ENCODE data around the gene ALDH1A3. TPM values are rescaled to one million over a fixed set of nuclear protein-coding genes. Genes with fewer than 3 reads are reported as not detected.

The ALDH1A3 gene
- total RNA-seq, 2 experiments from 2014 or later = not detected

- Mint-ChIP-seq H3K4me3 (no peak overlapping the region), H3K27me3 (peaks cover 16% of the 10 kb centered on the region), H3K36me3 (ENCODE audit: low read depth) (no peaks in the 10 kb centered on the region), H3K4me1 (no peaks in the 10 kb centered on the region), H3K27ac (no peak overlapping the region), H3K9me3 (no peaks in the 10 kb centered on the region)
- ChIA-PET CTCF (interaction anchor here (1.0 to 1.4 kb wide), 2 partner anchors 24 to 112 kb away, joined by 3 to 4 read pairs; no protein-coding TSS in a partner anchor), POLR2A (no interaction called here)
- DNase-seq = no peak
These were observed 16.1 kb downstream of the ALDH1A3 start for GRCh38 chr15:100895721-100896120.

- CTCF ChIA-PET = interaction anchor here (1.1 kb wide), 1 partner anchor 12 kb away, joined by 3 read pairs; no protein-coding TSS in a partner anchor
- DNase-seq = no peak
- no peaks in the 10 kb centered on the region for H3K36me3 Mint-ChIP-seq (ENCODE audit: low read depth)
- no peak overlapping the region for H3K27ac Mint-ChIP-seq
- H3K27me3 Mint-ChIP-seq = peaks cover 7% of the 10 kb centered on the region
- POLR2A ChIA-PET = no interaction called here
- H3K9me3 Mint-ChIP-seq = no peaks in the 10 kb centered on the region
- H3K4me3 Mint-ChIP-seq = no peak overlapping the region
- no peaks in the 10 kb centered on the region for H3K4me1 Mint-ChIP-seq
These were observed 17.9 kb downstream of the ALDH1A3 start for GRCh38 chr15:100897221-100898151.

GRCh38 chr15:100898152-100898490 lies 18.5 kb downstream of the ALDH1A3 start:
- ChIA-PET POLR2A (no interaction called here), CTCF (interaction anchor here (1.6 kb wide), 1 partner anchor 20 kb away, joined by 3 read pairs; no protein-coding TSS in a partner anchor)
- no peak for DNase-seq
- H3K4me3 Mint-ChIP-seq = no peak overlapping the region
- no peaks in the 10 kb centered on the region for H3K4me1 Mint-ChIP-seq
- H3K9me3 Mint-ChIP-seq = no peaks in the 10 kb centered on the region
- peaks cover 3% of the 10 kb centered on the region for H3K27me3 Mint-ChIP-seq
- H3K27ac Mint-ChIP-seq = no peak overlapping the region
- no peaks in the 10 kb centered on the region for H3K36me3 Mint-ChIP-seq (ENCODE audit: low read depth)

DNA sequence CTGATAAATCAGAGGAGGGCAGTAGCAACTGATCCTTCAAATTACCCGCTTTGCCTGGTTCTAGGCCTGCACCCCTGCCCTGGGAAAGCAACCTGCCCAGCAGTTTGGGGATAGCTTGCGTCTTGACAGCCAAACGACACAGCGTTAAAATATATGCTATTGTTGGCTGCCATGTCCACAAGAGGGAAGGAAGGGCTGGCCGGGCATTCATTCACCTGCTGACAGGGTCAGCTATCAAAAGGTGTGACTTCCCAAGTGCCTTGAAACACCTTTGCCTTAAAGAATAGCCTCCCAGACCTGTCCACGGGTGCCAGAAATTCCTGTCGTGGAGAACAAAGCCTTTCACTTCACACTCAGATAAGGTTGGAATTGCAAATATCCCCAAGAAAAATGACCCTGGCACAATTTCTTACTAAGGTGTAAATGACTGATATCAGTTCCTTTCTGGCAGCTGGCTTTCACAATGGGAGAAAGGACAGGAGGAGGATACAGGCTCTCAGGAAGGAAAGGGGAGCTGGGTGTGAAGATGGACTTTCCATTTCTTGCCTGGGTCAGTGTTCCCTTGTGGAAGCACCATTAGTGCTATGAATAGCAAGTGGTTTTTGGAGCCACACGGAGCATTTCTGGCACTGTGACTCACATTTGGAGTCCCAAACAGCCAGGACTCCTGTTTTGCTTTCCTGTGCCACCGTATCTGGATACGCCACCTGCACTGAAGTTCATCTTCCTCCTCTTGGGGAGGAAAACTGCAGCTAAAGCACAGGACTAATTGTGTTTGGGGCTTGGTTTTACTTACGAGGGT lies 19.2 kb downstream of the ALDH1A3 start:
- POLR2A ChIA-PET = no interaction called here

GRCh38 chr15:100899601-100900000 lies 20.0 kb downstream of the ALDH1A3 start:
- H3K36me3 Mint-ChIP-seq (ENCODE audit: low read depth) = no peaks in the 10 kb centered on the region
- no peak overlapping the region for H3K4me3 Mint-ChIP-seq
- H3K27me3 Mint-ChIP-seq = peaks cover 7% of the 10 kb centered on the region
- no peak overlapping the region for H3K27ac Mint-ChIP-seq
- DNase-seq = no peak
- ChIA-PET CTCF (interaction anchor here (1.6 kb wide), 1 partner anchor 18 kb away, joined by 3 read pairs; no protein-coding TSS in a partner anchor), POLR2A (no interaction called here)
- H3K4me1 Mint-ChIP-seq = no peaks in the 10 kb centered on the region
- no peaks in the 10 kb centered on the region for H3K9me3 Mint-ChIP-seq

More for the DNA sequence above, 19.2 kb downstream of the ALDH1A3 start:
- H3K27ac Mint-ChIP-seq = no peak overlapping the region
- CTCF ChIA-PET = interaction anchor here (1.6 kb wide), 1 partner anchor 19 kb away, joined by 3 read pairs; no protein-coding TSS in a partner anchor
- H3K9me3 Mint-ChIP-seq = no peaks in the 10 kb centered on the region
- H3K4me3 Mint-ChIP-seq = no peak overlapping the region
- no peak for DNase-seq
- no peaks in the 10 kb centered on the region for H3K4me1 Mint-ChIP-seq
- no peaks in the 10 kb centered on the region for H3K36me3 Mint-ChIP-seq (ENCODE audit: low read depth)
- H3K27me3 Mint-ChIP-seq = peaks cover 3% of the 10 kb centered on the region

DNA sequence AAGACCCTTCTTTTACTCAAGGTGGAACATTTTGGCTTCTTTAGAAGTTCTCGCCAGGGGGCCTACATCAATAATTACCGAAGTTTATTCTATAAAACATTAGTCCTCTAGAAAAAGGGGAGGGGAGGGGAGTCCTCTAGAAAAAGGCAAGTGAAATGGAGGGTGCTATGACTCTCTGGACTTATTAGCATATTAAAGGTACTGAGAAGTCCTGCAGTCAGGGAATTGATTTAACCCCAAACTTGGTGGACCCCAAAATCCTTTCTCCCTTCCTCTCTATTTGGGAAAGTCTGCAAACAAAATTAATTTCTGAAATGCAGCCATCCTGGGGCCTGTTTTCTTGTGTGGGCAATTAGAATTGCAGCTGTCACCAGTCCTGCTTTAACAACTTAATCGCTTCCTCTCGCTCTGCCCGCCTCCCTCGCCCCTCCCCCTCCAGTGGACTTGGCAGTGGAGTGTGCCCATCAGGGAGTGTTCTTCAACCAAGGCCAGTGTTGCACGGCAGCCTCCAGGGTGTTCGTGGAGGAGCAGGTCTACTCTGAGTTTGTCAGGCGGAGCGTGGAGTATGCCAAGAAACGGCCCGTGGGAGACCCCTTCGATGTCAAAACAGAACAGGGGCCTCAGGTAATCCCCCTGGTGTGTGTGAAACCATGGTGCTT lies 20.6 kb downstream of the ALDH1A3 start:
- H3K4me1 Mint-ChIP-seq = no peaks in the 10 kb centered on the region
- peaks cover 8% of the 10 kb centered on the region for H3K27me3 Mint-ChIP-seq
- POLR2A ChIA-PET = no interaction called here
- H3K36me3 Mint-ChIP-seq (ENCODE audit: low read depth) = no peaks in the 10 kb centered on the region
- CTCF ChIA-PET = no interaction called here
- H3K4me3 Mint-ChIP-seq = no peak overlapping the region
- no peak overlapping the region for H3K27ac Mint-ChIP-seq
- DNase-seq = no peak
- no peaks in the 10 kb centered on the region for H3K9me3 Mint-ChIP-seq

DNA sequence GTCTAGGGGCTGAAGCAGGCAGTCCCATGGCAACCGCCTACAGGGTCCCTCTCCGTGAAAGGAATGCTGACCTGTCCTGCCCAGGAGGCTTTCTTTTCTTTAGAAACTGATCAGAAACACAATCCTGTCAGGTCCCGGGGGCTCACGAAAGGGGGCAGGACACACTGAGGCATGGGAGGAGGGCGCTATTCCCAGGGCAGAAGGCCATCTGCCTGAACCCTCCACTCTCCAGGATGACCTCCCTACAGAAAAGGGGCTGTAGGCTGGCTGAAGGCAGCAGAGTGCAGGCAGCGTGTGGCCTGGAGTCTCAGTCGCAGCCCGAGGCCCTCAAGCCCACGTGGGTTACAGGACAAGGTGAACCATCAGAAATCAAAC lies 21.2 kb downstream of the ALDH1A3 start:
- H3K36me3 Mint-ChIP-seq (ENCODE audit: low read depth) = no peaks in the 10 kb centered on the region
- H3K27me3 Mint-ChIP-seq = peaks cover 11% of the 10 kb centered on the region
- no peak for DNase-seq
- no peak overlapping the region for H3K27ac Mint-ChIP-seq
- ChIA-PET CTCF (interaction anchor here (0.8 kb wide), 1 partner anchor 17 kb away, joined by 4 read pairs; no protein-coding TSS in a partner anchor), POLR2A (no interaction called here)
- H3K9me3 Mint-ChIP-seq = no peaks in the 10 kb centered on the region
- H3K4me3 Mint-ChIP-seq = no peak overlapping the region
- H3K4me1 Mint-ChIP-seq = no peaks in the 10 kb centered on the region

DNA sequence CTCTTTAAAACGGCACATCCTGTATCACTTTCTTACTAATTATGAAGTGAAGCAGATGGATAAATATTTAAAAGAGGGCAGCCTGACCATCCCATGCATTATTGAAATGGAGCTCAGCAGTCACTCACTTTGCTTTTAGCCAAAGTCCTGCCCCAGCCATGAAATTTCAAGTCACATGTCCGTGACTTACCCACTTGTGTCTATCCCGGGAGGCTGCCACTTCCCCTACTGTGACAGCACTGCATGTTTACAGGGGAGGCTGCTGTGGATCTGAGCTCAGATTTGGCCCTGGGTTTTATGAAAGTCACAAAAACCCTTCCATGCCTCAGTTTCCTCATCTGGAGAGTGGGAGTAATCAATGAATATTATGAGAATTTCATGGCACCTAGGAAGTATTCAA lies 21.7 kb downstream of the ALDH1A3 start:
- no peaks in the 10 kb centered on the region for H3K9me3 Mint-ChIP-seq
- no peaks in the 10 kb centered on the region for H3K4me1 Mint-ChIP-seq
- no peak for DNase-seq
- H3K36me3 Mint-ChIP-seq (ENCODE audit: low read depth) = no peaks in the 10 kb centered on the region
- no peak overlapping the region for H3K4me3 Mint-ChIP-seq
- POLR2A ChIA-PET = interaction anchor here (0.6 kb wide), 1 partner anchor 9 kb away, joined by 3 read pairs; no protein-coding TSS in a partner anchor
- peaks cover 11% of the 10 kb centered on the region for H3K27me3 Mint-ChIP-seq
- H3K27ac Mint-ChIP-seq = no peak overlapping the region
- CTCF ChIA-PET = interaction anchor here (0.8 kb wide), 1 partner anchor 16 kb away, joined by 4 read pairs; no protein-coding TSS in a partner anchor

- DNase-seq = no peak
- H3K36me3 Mint-ChIP-seq (ENCODE audit: low read depth) = no peaks in the 10 kb centered on the region
- peaks cover 11% of the 10 kb centered on the region for H3K27me3 Mint-ChIP-seq
- no peak overlapping the region for H3K4me3 Mint-ChIP-seq
- ChIA-PET CTCF (interaction anchor here (0.8 kb wide), 1 partner anchor 16 kb away, joined by 4 read pairs; no protein-coding TSS in a partner anchor), POLR2A (interaction anchor here (0.6 kb wide), 1 partner anchor 10 kb away, joined by 3 read pairs; no protein-coding TSS in a partner anchor)
- no peaks in the 10 kb centered on the region for H3K4me1 Mint-ChIP-seq
- H3K9me3 Mint-ChIP-seq = no peaks in the 10 kb centered on the region
- no peak overlapping the region for H3K27ac Mint-ChIP-seq
These were observed 22.2 kb downstream of the ALDH1A3 start for GRCh38 chr15:100901702-100902435.

DNA sequence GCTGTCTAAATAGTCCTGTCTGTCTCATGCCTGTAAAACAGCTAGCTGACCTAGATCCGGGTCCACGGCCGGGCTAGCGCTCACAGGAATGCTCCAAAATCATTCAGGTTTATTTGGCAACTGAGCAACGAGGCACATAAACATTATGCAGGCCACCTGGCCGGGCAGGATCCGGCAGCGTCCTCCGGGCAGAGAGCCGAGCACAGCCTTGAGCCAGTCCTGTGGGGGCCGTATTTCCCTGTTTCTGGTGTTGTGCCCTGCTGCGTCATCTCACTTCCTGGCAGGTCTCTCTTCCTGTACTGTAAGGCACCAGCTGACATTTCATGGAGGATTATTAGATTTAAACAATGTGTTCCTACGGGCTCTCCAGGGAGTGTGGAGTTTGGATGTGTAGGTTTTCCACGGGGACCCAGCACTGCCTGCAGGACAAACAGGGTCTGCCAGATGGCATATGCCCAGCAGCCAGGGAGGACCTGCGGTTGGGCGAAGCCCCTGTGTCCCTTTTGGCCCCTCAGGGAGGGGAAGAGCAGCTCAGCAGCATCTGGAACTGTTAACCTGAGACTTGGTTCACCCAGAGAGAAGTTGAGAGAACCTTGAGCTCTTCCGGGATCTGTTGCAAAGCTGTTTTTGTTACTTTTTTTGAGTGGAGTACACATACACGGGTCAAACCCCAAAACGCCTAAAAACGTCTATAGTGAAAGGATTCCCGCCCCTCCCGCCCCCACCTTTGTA lies 23.0 kb downstream of the ALDH1A3 start:
- DNase-seq = no peak
- POLR2A ChIA-PET = no interaction called here
- Mint-ChIP-seq H3K4me1 (no peaks in the 10 kb centered on the region), H3K4me3 (no peak overlapping the region), H3K27me3 (peaks cover 14% of the 10 kb centered on the region), H3K27ac (no peak overlapping the region), H3K36me3 (ENCODE audit: low read depth) (no peaks in the 10 kb centered on the region), H3K9me3 (no peaks in the 10 kb centered on the region)
- CTCF ChIA-PET = no interaction called here

GRCh38 chr15:100903168-100903554 lies 23.5 kb downstream of the ALDH1A3 start:
- ChIA-PET POLR2A (no interaction called here), CTCF (no interaction called here)
- H3K27ac Mint-ChIP-seq = no peak overlapping the region
- H3K4me1 Mint-ChIP-seq = no peaks in the 10 kb centered on the region
- H3K4me3 Mint-ChIP-seq = no peak overlapping the region
- H3K9me3 Mint-ChIP-seq = no peaks in the 10 kb centered on the region
- no peak for DNase-seq
- H3K36me3 Mint-ChIP-seq (ENCODE audit: low read depth) = no peaks in the 10 kb centered on the region
- H3K27me3 Mint-ChIP-seq = peaks cover 14% of the 10 kb centered on the region

All from activated CD4-positive, alpha-beta T cell treated with anti-CD3 and anti-CD28 coated beads, Interleukin-2, amount 10 ng/mL, durations not matched to agents 7 days and 5 days (primary cell).